ENCODE measurements around the gene RPS3. TPM values are rescaled to one million over a fixed set of nuclear protein-coding genes. Genes with fewer than 3 reads are reported as not detected.

The RPS3 gene
- total RNA-seq, 1 experiment from 2014 or later, result 3,765 TPM

DNA sequence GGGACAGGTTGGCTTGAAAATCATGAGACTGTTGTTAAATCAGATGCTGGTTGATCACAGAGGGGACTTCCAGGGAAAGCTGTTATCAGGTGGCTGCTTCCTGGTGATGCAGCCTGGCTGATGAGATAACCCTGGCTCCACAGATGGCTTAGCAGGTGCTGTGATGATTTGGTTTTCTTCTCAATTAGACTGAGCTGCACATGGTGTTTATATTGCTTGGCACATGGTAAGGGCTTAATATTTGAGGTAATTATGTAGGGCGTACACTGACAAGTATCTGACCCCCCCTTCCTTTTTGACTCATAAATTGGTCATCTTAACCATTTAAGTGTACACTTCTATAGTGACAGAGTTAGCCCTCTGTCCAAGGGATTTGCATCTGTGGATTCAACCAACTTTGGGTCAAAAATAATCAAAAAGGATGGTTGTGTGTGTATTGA is 7.0 kb downstream of the RPS3 start:
- Mint-ChIP-seq H3K4me3 (no peak overlapping the region), H3K27ac (0 out of 7 replicates have a peak overlapping the region, but pooled peaks of 1 of the 3 experiments have one; percentile 28)
- no peak overlapping the region for H3K9ac ChIP-seq (ENCODE audit: extremely low read depth, insufficient read length, low read length)

More for the DNA sequence above, 7.0 kb downstream of the RPS3 start:
- Histone ChIP-seq H3K56ac (ENCODE audit: insufficient read length, low read depth, low read length) (no peak overlapping the region), H3K4ac (ENCODE audit: low read depth, low read length) (no peak overlapping the region), H3K27ac (ENCODE audit: insufficient read length, low read depth, low read length) (no peak overlapping the region), H3T11ph (ENCODE audit: low read length) (no peak overlapping the region), H3K18ac (ENCODE audit: insufficient read length, low read depth, low read length) (no peak overlapping the region), H2BK20ac (ENCODE audit: low read depth, low read length, poor library complexity, severe bottlenecking) (no peak overlapping the region), H3K23ac (ENCODE audit: insufficient read length, low read depth, low read length) (no peak overlapping the region), H4K91ac (ENCODE audit: insufficient read length, low read depth, low read length) (no peak overlapping the region), H4K8ac (replicated peaks; ENCODE audit: insufficient read length, low read depth, low read length) (no peak overlapping the region), H2BK5ac (ENCODE audit: insufficient read length, low read length) (no peak overlapping the region), H2AFZ (ENCODE audit: low read length) (no peak overlapping the region), H2AK5ac (ENCODE audit: insufficient read length, low read length) (no peak overlapping the region), H3K79me2 (ENCODE audit: insufficient read depth, low read length) (peaks cover 17% of the 10 kb centered on the region; the same call in 1 of the 2 replicates), H2BK12ac (ENCODE audit: insufficient read length, low read depth, low read length) (no peak overlapping the region), H3K4me2 (ENCODE audit: insufficient read depth, insufficient read length, low read length) (no peak overlapping the region), H3K4me1 (ENCODE audit: insufficient read depth, low read length) (no peaks in the 10 kb centered on the region), H4K5ac (ENCODE audit: insufficient read length, low read depth, low read length) (no peak overlapping the region), H2BK15ac (ENCODE audit: low read depth, low read length) (no peak overlapping the region), H3K79me1 (ENCODE audit: insufficient read depth, low read depth, low read length, poor library complexity, severe bottlenecking) (peaks cover 13% of the 10 kb centered on the region), H3K14ac (ENCODE audit: insufficient read depth, low read length) (no peak overlapping the region), H3K9me3 (ENCODE audit: control insufficient read depth, low read depth, low read length) (no peaks in the 10 kb centered on the region), H3K27me3 (ENCODE audit: insufficient read depth, low read length) (no peaks in the 10 kb centered on the region), H2BK120ac (ENCODE audit: low read depth, low read length, poor library complexity, severe bottlenecking) (no peak overlapping the region), H4K20me1 (ENCODE audit: control insufficient read depth, insufficient read depth, insufficient read length) (peaks cover 3% of the 10 kb centered on the region), H3K23me2 (ENCODE audit: insufficient read length, low read depth, low read length, poor library complexity, severe bottlenecking) (no peaks in the 10 kb centered on the region)
- DNase-seq, result no peak
- Mint-ChIP-seq H3K4me1 (peaks cover 24 to 30% of the 10 kb centered on the region in 2 experiments), H3K36me3 (ENCODE audit: insufficient read depth in 1 of 3, low read depth in 3 of 3) (peaks cover 68 to 82% (median 72%) of the 10 kb centered on the region in 3 experiments), H3K27me3 (ENCODE audit: low read depth) (no peaks in the 10 kb centered on the region; the same call in 1 of the 2 replicates), H3K9me3 (peaks cover 0 to 4% of the 10 kb centered on the region in 2 experiments; a peak in 1 of 5 replicates)
- no CpG with 5 or more reads among the region's 1 CpG for WGBS (ENCODE audit: extremely low coverage, insufficient read length, low lambda C conversion rate)
- TF ChIP-seq, protein P1, sequence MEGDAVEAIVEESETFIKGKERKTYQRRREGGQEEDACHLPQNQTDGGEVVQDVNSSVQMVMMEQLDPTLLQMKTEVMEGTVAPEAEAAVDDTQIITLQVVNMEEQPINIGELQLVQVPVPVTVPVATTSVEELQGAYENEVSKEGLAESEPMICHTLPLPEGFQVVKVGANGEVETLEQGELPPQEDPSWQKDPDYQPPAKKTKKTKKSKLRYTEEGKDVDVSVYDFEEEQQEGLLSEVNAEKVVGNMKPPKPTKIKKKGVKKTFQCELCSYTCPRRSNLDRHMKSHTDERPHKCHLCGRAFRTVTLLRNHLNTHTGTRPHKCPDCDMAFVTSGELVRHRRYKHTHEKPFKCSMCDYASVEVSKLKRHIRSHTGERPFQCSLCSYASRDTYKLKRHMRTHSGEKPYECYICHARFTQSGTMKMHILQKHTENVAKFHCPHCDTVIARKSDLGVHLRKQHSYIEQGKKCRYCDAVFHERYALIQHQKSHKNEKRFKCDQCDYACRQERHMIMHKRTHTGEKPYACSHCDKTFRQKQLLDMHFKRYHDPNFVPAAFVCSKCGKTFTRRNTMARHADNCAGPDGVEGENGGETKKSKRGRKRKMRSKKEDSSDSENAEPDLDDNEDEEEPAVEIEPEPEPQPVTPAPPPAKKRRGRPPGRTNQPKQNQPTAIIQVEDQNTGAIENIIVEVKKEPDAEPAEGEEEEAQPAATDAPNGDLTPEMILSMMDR (conservative IDR thresholded peaks at IDR 0.05), result no peak
